HG03103 (cell line): Measurements from ENCODE around the gene THAP8.

Source experiments
- ATAC-seq: cut with Tn5 transposase; IDR thresholded peaks from one replicate; pipeline ENCODE4 v1.9.1; 2021; ENCODE audit warnings: low read depth; ENCODE audit not compliant: unreplicated experiment

THAP8 gene

DNA sequence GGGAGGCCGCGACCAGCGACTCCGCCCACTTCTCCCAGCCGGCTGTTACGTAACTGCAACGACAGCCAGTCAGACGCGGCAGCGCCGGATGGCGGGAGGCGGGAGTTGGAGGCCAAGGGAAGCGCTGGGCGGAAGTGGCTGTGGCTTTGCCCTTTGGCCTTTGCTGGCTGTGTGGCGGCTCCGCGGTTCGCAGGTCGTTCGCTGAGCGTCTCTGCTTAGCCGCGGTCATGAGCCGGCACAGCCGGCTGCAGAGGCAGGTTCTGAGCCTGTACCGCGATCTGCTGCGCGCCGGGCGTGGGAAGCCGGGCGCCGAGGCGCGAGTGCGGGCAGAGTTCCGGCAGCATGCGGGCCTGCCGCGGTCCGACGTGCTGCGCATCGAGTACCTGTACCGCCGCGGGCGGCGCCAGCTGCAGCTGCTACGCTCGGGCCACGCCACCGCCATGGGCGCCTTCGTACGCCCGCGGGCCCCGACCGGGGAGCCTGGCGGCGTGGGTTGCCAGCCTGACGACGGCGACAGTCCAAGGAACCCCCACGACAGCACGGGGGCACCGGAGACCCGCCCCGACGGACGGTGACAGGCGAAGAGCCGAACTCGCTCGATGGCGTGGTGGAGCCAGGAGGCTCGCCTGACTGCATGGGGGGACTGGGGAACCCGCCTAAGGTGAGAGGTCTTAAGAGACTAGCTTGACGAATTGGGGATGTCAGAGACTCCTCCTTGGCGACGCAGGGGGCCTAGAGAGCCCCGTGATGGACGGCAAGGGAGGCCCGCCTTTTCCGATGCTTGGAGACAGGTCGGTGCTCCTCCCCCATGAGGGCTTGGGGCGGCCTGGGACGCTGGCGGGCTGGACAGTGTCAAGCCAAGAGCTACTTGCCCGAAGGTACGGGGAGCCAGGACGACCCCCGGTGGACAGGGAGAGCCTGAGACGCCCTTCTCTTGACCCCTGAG is 58.8 kb downstream of the THAP8 start, which contains the start of gene SDHAF1:
TSS of gene SDHAF1 (plus strand) at position 141 of the 946 bp plus-strand sequence. CDS start at position 228, 87 bp downstream.
- peak; percentile 84 for ATAC-seq

GRCh38 chr19:35993923-35994598 is 60.0 kb downstream of the THAP8 start:
- ATAC-seq = no peak

DNA sequence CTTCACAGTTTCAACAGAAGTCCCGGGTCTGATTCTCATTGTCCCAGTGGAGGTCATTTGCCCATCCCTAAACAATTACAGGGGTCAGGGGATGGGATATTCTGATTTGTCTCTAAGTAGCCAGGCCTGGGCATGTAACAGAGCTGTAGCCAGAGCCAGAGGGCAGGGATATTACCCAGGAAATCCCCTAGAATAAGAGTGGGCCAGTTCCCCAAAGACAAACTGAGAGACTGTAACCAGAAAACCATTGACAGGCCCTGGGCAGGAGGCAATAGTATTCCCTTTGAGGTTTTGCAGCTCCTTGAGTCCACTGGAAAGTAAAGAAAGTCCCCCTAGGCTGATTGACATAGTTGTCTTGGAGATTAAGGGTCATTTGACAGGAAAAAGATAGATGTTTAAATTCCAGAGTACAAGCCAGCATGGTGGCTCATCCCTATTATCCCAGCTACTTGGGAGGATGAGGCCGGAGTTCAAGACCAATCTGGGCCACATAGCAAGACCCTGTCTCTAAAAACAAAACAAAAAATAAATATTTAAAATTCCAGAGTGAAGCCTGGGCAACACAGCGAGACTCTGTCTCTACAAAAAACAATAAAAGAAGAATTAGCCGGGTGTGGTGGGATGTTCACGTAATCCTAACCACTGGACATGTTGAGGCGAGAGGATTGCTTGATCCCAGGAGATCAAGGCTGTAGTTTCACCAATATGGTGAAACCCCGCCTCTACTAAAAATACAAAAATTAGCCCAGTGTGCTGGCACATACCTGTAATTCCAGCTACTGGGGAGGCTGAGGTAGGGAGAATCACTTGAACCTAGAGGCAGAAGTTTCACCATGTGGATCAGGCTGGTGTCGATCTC is 60.9 kb downstream of the THAP8 start:
- no peak for ATAC-seq

DNA sequence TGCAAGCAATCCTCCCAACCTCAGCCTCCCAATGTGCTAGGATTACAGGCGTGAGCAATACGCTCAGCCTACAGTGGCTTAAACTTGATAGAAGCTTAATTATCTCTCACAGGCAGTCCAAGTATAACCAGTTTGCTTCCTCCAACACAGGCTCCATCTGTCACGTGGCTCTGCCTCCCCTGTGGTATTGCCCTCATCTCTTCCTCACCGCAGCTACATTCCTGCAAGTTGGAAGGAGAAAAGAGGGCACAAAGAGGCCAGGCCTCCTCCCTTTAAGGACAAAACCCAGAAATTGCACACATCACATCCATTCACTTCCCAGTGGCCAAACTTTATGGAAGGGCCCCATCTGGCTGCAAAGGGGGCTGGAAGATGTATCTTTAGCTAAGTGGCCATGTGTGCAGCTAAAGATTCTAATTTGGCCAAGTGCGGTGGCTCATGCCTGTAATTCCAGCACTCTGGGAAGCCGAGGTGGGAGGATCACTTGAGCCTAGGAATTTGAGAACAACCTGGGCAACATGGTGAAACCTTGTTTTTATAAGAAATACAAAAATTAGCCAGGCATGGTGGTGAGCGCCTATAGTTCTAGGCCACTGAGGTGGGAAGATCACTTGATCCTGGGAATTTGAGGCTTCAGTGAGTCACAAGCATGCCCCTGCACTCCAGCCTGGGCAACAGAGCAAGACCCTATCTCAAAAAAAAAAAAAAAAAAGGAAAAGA is 62.2 kb downstream of the THAP8 start:
- no peak for ATAC-seq

GRCh38 chr19:35990771-35991730 is 63.0 kb downstream of the THAP8 start:
- ATAC-seq = no peak

DNA sequence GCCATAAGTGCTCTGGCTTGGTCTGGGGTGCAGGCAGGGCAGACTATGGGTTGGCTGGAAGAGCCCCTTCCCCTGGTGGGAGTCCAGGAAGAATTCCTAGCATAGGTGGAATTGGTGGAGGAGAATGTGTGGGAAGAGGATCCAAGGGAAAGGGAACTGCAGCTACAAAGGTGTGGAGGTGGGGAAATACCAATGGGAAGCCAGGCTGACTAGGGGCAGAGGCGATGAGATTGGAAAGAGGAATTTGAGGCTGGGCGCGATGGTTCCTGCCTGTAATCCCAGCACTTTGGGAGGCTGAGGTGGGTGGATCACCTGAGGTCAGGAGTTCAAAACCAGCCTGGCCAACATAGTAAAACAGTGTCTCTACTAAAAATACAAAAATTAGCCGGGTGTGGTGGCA is 63.9 kb downstream of the THAP8 start:
- ATAC-seq = no peak

GRCh38 chr19:35988824-35989223 is 65.3 kb downstream of the THAP8 start:
- no peak for ATAC-seq

GRCh38 chr19:35987571-35987896 is 66.6 kb downstream of the THAP8 start:
- ATAC-seq = no peak

GRCh38 chr19:35986664-35987570 is 67.2 kb downstream of the THAP8 start:
- no peak for ATAC-seq

- ATAC-seq = no peak
These were observed 68.0 kb downstream of the THAP8 start for GRCh38 chr19:35986111-35986510.
